Measurements from ENCODE around the gene NPM1.
"Not testable (repeated sequence)": the region's sequence is repeated elsewhere in the genome, so short reads cannot be mapped to it uniquely, and the experiment has no call there.

Gene NPM1

GRCh38 chr5:171386006-171386671 lies 1.5 kb upstream of the NPM1 start:
- no peaks in the 10 kb centered on the region; the same call in 1 of the 2 replicates for H3K27me3 ChIP-seq (ENCODE audit: control insufficient read depth, insufficient read depth, low read length)
- no CpG with 5 or more reads among the region's 25 CpGs for WGBS (ENCODE audit: insufficient coverage, insufficient read length)
- H3K4me3 ChIP-seq (ENCODE audit: low read length) = no peak overlapping the region
- no peak overlapping the region for H3K27ac ChIP-seq (ENCODE audit: low read length)
- H3K36me3 ChIP-seq (ENCODE audit: control insufficient read depth, insufficient read depth, low read length) = peaks cover 5% of the 10 kb centered on the region; the same call in 1 of the 2 replicates
- H3K4me1 ChIP-seq (ENCODE audit: control insufficient read depth, insufficient read depth, low read length) = no peaks in the 10 kb centered on the region; the same call in 1 of the 2 replicates
- H3K9me3 ChIP-seq (ENCODE audit: control insufficient read depth, insufficient read depth, low read length) = no peaks in the 10 kb centered on the region
- DNase-seq (ENCODE audit: low read depth, low spot score) = no peak

- no peak for DNase-seq (ENCODE audit: low read depth, low spot score)
- Histone ChIP-seq H3K36me3 (ENCODE audit: control insufficient read depth, insufficient read depth, low read length) (peaks cover 10% of the 10 kb centered on the region; the same call in 1 of the 2 replicates), H3K27ac (ENCODE audit: low read length) (no peak overlapping the region), H3K9me3 (ENCODE audit: control insufficient read depth, insufficient read depth, low read length) (no peaks in the 10 kb centered on the region), H3K27me3 (ENCODE audit: control insufficient read depth, insufficient read depth, low read length) (no peaks in the 10 kb centered on the region; the same call in 1 of the 2 replicates), H3K4me3 (ENCODE audit: low read length) (peak overlapping the region; percentile 92; the same call in 1 of the 2 replicates), H3K4me1 (ENCODE audit: control insufficient read depth, insufficient read depth, low read length) (no peaks in the 10 kb centered on the region; the same call in 1 of the 2 replicates)
- WGBS (ENCODE audit: insufficient coverage, insufficient read length) = no CpG with 5 or more reads among the region's 20 CpGs
These were observed 746 bp upstream of the NPM1 start for GRCh38 chr5:171386861-171387344.

DNA sequence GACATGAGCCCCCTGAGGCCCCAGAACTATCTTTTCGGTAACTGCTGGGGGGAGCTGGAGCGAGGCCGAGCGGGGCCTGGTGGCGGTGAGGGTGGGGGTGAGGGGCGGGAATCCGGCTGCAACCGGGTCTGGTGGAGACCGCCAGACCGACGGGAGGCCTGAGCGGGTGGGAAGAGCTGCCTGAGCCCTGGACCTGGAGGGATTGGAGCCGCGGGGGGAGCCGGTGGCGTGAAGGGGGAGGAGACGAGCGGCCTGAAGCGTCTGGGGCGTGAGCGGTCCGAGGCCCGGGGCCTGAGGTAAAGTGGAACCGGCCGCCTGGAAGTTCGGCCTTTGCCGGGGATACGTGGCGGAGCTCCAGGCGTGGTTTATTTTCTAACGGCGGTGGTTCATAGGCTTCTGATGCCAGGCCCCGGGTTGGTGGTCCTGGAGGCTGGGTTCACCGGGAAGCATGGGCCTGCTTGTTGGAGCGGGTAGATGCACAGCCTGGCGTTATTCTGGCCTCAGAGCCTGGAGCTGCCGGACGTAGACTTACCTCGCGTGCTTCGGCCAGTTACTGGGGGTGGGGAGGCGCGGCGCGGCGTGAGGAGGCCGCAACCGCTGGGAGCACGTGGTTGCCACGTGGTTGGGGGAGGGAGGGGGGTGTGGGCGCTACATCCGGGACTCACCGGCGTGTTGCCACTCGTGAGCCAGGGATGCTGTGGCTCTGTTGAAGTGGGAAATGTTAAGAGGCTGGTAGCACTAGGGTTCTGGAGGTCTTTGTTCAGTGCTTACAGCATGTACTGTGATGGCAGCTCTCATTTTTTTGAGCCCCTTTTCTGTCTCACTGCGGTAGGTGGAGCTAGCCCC lies 544 bp downstream of the NPM1 start:
- peaks cover 14% of the 10 kb centered on the region; the same call in 1 of the 2 replicates for H3K36me3 ChIP-seq (ENCODE audit: control insufficient read depth, insufficient read depth, low read length)
- no peak for DNase-seq (ENCODE audit: low read depth, low spot score)
- no CpG with 5 or more reads among the region's 56 CpGs for WGBS (ENCODE audit: insufficient coverage, insufficient read length)

DNA sequence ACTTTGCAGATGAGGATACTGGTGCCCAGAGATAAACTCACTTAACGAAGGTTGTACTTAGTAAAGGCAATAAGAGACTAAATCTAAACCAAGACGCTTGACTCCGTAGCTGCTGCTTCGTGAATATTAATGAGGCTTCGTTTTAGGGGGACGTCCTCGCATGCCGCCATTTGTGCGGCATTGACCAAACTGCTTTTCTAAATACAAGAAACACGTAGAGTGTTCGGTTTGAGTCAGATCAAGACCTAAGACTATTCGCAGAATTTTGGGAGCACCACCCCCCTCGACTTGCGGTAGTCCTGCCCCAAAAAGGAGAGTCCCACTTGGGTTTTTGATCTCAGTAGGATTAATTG lies 1.1 kb downstream of the NPM1 start:
- Histone ChIP-seq H3K27ac (ENCODE audit: low read length) (no peak overlapping the region), H3K9me3 (ENCODE audit: control insufficient read depth, insufficient read depth, low read length) (no peaks in the 10 kb centered on the region), H3K4me1 (ENCODE audit: control insufficient read depth, insufficient read depth, low read length) (no peaks in the 10 kb centered on the region; the same call in 1 of the 2 replicates), H3K27me3 (ENCODE audit: control insufficient read depth, insufficient read depth, low read length) (no peaks in the 10 kb centered on the region), H3K36me3 (ENCODE audit: control insufficient read depth, insufficient read depth, low read length) (peaks cover 19% of the 10 kb centered on the region; the same call in 1 of the 2 replicates), H3K4me3 (ENCODE audit: low read length) (peak overlapping the region; percentile 92; the same call in 1 of the 2 replicates)
- DNase-seq (ENCODE audit: low read depth, low spot score) = no peak
- WGBS (ENCODE audit: insufficient coverage, insufficient read length) = no CpG with 5 or more reads among the region's 14 CpGs

More for the DNA sequence above, 544 bp downstream of the NPM1 start:
- no peaks in the 10 kb centered on the region for H3K9me3 ChIP-seq (ENCODE audit: control insufficient read depth, insufficient read depth, low read length)
- no peaks in the 10 kb centered on the region; the same call in 1 of the 2 replicates for H3K4me1 ChIP-seq (ENCODE audit: control insufficient read depth, insufficient read depth, low read length)
- peak overlapping the region; percentile 92 for H3K4me3 ChIP-seq (ENCODE audit: low read length)
- no peak overlapping the region for H3K27ac ChIP-seq (ENCODE audit: low read length)
- no peaks in the 10 kb centered on the region; the same call in 1 of the 2 replicates for H3K27me3 ChIP-seq (ENCODE audit: control insufficient read depth, insufficient read depth, low read length)

DNA sequence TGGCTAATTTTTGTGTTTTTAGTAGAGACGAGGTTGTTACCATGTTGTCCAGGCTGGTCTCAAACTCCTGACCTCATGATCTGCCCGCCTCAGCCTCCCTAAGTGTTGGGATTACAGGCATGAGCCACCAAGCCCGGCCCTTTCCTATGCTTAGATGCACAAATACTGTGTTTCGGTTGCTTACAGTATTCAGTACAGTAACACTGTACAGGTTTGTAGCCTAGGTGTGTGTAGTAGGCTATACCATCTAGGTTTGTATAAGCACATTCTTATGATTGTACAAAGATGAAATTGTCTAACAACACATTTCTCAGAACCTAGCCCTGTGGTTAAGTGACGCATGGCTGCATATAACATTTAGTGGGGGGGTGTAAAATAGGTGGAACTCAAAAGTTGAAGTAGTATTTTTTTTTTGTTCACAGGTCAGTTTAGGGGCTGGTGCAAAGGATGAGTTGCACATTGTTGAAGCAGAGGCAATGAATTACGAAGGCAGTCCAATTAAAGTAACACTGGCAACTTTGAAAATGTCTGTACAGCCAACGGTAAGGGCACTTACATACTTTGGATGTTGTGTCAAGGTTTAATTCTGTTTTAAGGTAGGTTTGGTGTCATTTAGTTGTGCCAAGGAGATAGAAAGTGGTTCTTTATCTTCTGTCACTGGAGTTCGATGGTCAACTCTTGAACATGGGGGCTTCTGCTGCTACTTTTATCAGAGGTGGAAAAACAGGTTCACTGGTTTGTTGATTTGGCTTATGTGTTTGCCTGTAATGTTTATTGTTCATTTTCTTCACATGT lies 3.4 kb downstream of the NPM1 start:
- no CpG with 5 or more reads among the region's 8 CpGs for WGBS (ENCODE audit: insufficient coverage, insufficient read length)
- Histone ChIP-seq H3K27me3 (ENCODE audit: control insufficient read depth, insufficient read depth, low read length) (no peaks in the 10 kb centered on the region), H3K27ac (ENCODE audit: low read length) (no peak overlapping the region), H3K36me3 (ENCODE audit: control insufficient read depth, insufficient read depth, low read length) (peaks cover 38% of the 10 kb centered on the region; the same call in 1 of the 2 replicates), H3K4me1 (ENCODE audit: control insufficient read depth, insufficient read depth, low read length) (no peaks in the 10 kb centered on the region; the same call in 1 of the 2 replicates), H3K4me3 (ENCODE audit: low read length) (no peak overlapping the region; the same call in 1 of the 2 replicates), H3K9me3 (ENCODE audit: control insufficient read depth, insufficient read depth, low read length) (no peaks in the 10 kb centered on the region)
- DNase-seq (ENCODE audit: low read depth, low spot score) = no peak

GRCh38 chr5:171391996-171392577 lies 4.4 kb downstream of the NPM1 start:
- H3K4me1 ChIP-seq (ENCODE audit: control insufficient read depth, insufficient read depth, low read length) = no peaks in the 10 kb centered on the region; the same call in 1 of the 2 replicates
- WGBS (ENCODE audit: insufficient coverage, insufficient read length) = no CpG with 5 or more reads among the region's 14 CpGs
- no peak overlapping the region for H3K27ac ChIP-seq (ENCODE audit: low read length)
- no peaks in the 10 kb centered on the region for H3K9me3 ChIP-seq (ENCODE audit: control insufficient read depth, insufficient read depth, low read length)
- no peak overlapping the region for H3K4me3 ChIP-seq (ENCODE audit: low read length)
- H3K36me3 ChIP-seq (ENCODE audit: control insufficient read depth, insufficient read depth, low read length) = peaks cover 46% of the 10 kb centered on the region; the same call in 1 of the 2 replicates
- DNase-seq (ENCODE audit: low read depth, low spot score) = no peak
- H3K27me3 ChIP-seq (ENCODE audit: control insufficient read depth, insufficient read depth, low read length) = no peaks in the 10 kb centered on the region

DNA sequence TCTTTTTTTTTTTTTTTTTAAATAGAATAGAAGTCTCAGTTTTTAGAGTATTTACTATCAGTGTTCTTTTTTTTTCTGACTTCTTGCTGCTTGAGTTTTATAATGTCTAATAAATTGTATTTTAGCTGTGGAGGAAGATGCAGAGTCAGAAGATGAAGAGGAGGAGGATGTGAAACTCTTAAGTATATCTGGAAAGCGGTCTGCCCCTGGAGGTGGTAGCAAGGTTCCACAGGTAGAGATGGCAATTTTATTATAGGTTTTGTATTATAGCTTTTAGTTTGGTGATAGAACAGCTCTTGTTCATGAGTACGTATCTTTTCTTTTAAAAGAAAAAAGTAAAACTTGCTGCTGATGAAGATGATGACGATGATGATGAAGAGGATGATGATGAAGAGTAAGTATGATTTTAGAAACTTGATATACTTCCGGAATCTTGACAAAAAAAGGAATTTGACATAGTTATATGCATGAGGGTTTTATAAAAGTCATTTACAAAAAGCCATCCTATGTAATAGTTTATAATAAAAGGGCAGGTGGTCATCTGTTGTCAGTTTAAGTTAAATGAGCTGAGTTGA lies 5.0 kb downstream of the NPM1 start:
- WGBS (ENCODE audit: insufficient coverage, insufficient read length) = 100% methylated on average over 3 of the region's 4 CpGs
- DNase-seq (ENCODE audit: low read depth, low spot score) = no peak
- Histone ChIP-seq H3K27me3 (ENCODE audit: control insufficient read depth, insufficient read depth, low read length) (no peaks in the 10 kb centered on the region), H3K4me1 (ENCODE audit: control insufficient read depth, insufficient read depth, low read length) (no peaks in the 10 kb centered on the region; the same call in 1 of the 2 replicates), H3K36me3 (ENCODE audit: control insufficient read depth, insufficient read depth, low read length) (peaks cover 48% of the 10 kb centered on the region; the same call in 1 of the 2 replicates), H3K9me3 (ENCODE audit: control insufficient read depth, insufficient read depth, low read length) (no peaks in the 10 kb centered on the region), H3K4me3 (ENCODE audit: low read length) (no peak overlapping the region), H3K27ac (ENCODE audit: low read length) (no peak overlapping the region)

- H3K36me3 ChIP-seq (ENCODE audit: control insufficient read depth, insufficient read depth, low read length) = peaks cover 63% of the 10 kb centered on the region; the same call in 1 of the 2 replicates
- no peak for DNase-seq (ENCODE audit: low read depth, low spot score)
- no CpG with 5 or more reads among the region's 7 CpGs for WGBS (ENCODE audit: insufficient coverage, insufficient read length)
These were observed 7.4 kb downstream of the NPM1 start for GRCh38 chr5:171395042-171395441.

GRCh38 chr5:171396583-171396982 lies 8.9 kb downstream of the NPM1 start:
- not testable (repeated sequence) for H3K4me3 ChIP-seq (ENCODE audit: low read length); H3K9me3 ChIP-seq (ENCODE audit: control insufficient read depth, insufficient read depth, low read length); DNase-seq (ENCODE audit: low read depth, low spot score); H3K27me3 ChIP-seq (ENCODE audit: control insufficient read depth, insufficient read depth, low read length); H3K4me1 ChIP-seq (ENCODE audit: control insufficient read depth, insufficient read depth, low read length); H3K27ac ChIP-seq (ENCODE audit: low read length)
- H3K36me3 ChIP-seq (ENCODE audit: control insufficient read depth, insufficient read depth, low read length) = peaks cover 70% of the 10 kb centered on the region
- no CpG with 5 or more reads among the region's 11 CpGs for WGBS (ENCODE audit: insufficient coverage, insufficient read length)

More at GRCh38 chr5:171395042-171395441, 7.4 kb downstream of the NPM1 start:
- H3K27me3 ChIP-seq (ENCODE audit: control insufficient read depth, insufficient read depth, low read length) = no peaks in the 10 kb centered on the region
- no peaks in the 10 kb centered on the region; the same call in 1 of the 2 replicates for H3K4me1 ChIP-seq (ENCODE audit: control insufficient read depth, insufficient read depth, low read length)
- H3K4me3 ChIP-seq (ENCODE audit: low read length) = no peak overlapping the region
- no peaks in the 10 kb centered on the region for H3K9me3 ChIP-seq (ENCODE audit: control insufficient read depth, insufficient read depth, low read length)
- no peak overlapping the region for H3K27ac ChIP-seq (ENCODE audit: low read length)

All from iPS DF 6.9 (cell line).